HG02623 (cell line): ENCODE data around the gene KRT86.

Experiments
- ATAC-seq: cut with Tn5 transposase; IDR thresholded peaks from one replicate; pipeline ENCODE4 v1.9.1; 2021; ENCODE audit warnings: moderate library complexity; ENCODE audit not compliant: unreplicated experiment

Gene KRT86

GRCh38 chr12:52274521-52275120 lies at the start of gene KRT86:
Gene KRT86 (plus strand): TSS chr12:52274645. CDS start chr12:52301917, 27,272 bp downstream.
- no peak for ATAC-seq

- no peak for ATAC-seq
Observed at GRCh38 chr12:52225752-52226151, 48.7 kb upstream of the KRT86 start.

GRCh38 chr12:52226446-52226845 lies 48.0 kb upstream of the KRT86 start:
- ATAC-seq: no peak

GRCh38 chr12:52227606-52228166 lies 46.8 kb upstream of the KRT86 start:
- ATAC-seq: no peak

- ATAC-seq: no peak
Observed at GRCh38 chr12:52228366-52228765, 46.1 kb upstream of the KRT86 start.

- no peak for ATAC-seq
Observed at GRCh38 chr12:52228931-52229330, 45.5 kb upstream of the KRT86 start.

- no peak for ATAC-seq
Observed at GRCh38 chr12:52229836-52230343, 44.6 kb upstream of the KRT86 start.

GRCh38 chr12:52230364-52231281 lies 43.8 kb upstream of the KRT86 start:
- ATAC-seq: no peak

- no peak for ATAC-seq
Observed at GRCh38 chr12:52231305-52232202, 42.9 kb upstream of the KRT86 start.

- no peak for ATAC-seq
Observed at GRCh38 chr12:52232203-52232673, 42.2 kb upstream of the KRT86 start.

- ATAC-seq: no peak
Observed at GRCh38 chr12:52232674-52233461, 41.6 kb upstream of the KRT86 start, which contains the start of gene KRT7. Gene KRT7 (plus strand): TSS chr12:52233243. CDS start chr12:52233297, 54 bp downstream.

- ATAC-seq: no peak
Observed at GRCh38 chr12:52233462-52234207, 40.8 kb upstream of the KRT86 start.

- ATAC-seq: no peak
Observed at GRCh38 chr12:52234223-52234810, 40.1 kb upstream of the KRT86 start.

- no peak for ATAC-seq
Observed at GRCh38 chr12:52235001-52235764, 39.3 kb upstream of the KRT86 start.

- ATAC-seq: no peak
Observed at GRCh38 chr12:52235822-52236361, 38.6 kb upstream of the KRT86 start.

GRCh38 chr12:52236386-52237050 lies 37.9 kb upstream of the KRT86 start:
- ATAC-seq: no peak
